Transverse colon (tissue), 4 donors: ENCODE measurements around the gene COL5A3. TPM values are rescaled to one million over a fixed set of nuclear protein-coding genes. Genes with fewer than 3 reads are reported as not detected.
"Not testable (repeated sequence)": the region's sequence is repeated elsewhere in the genome, so short reads cannot be mapped to it uniquely, and the experiment has no call there.

Source experiments
- DNase-seq: peaks from one replicate; pipeline ENCODE4 v3.0.0-alpha.2; 2019
- H3K27ac ChIP-seq, 4 donors: fragments of 200-600 bp; sonication (generic); 2 replicates each; pipeline ENCODE4 v1.5.1; 2016 to 2018; ENCODE audit warnings: inconsistent platforms in 4 of 4
- H3K27me3 ChIP-seq: fragments of 200-600 bp; sonication (generic); 2 replicates; pipeline ENCODE4 v1.5.1; 2017; ENCODE audit warnings: inconsistent platforms
- H3K36me3 ChIP-seq, 4 donors: fragments of 200-600 bp; sonication (generic); 2 replicates each; pipeline ENCODE4 v1.5.1; 2017 to 2019; ENCODE audit warnings: inconsistent platforms in 4 of 4
- H3K4me1 ChIP-seq, 4 donors: fragments of 200-600 bp; sonication (generic); 2 replicates each; pipeline ENCODE4 v1.5.1; 2017 to 2020; ENCODE audit warnings: inconsistent platforms in 4 of 4
- H3K4me3 ChIP-seq, 4 donors: fragments of 200-600 bp; sonication (generic); 1 replicate in 1 of 4; 2 replicates in 3 of 4; pipeline versions ENCODE4 v1.5.1 to v1.6.1; 2017 to 2019; ENCODE audit warnings: inconsistent platforms in 4 of 4
- H3K9me3 ChIP-seq, 2 donors: fragments of 200-600 bp; sonication (generic); 2 replicates each; pipeline ENCODE4 v1.5.1; 2017 to 2019; ENCODE audit warnings: inconsistent platforms in 2 of 2
- CTCF ChIP-seq, 5 experiments: fragments of 200-600 bp in 3 of 5; fragments of 450-650 bp in 2 of 5; sonication (generic) in 3 of 5; IDR thresholded peaks; 1 replicate in 2 of 5; 2 replicates in 3 of 5; pipeline ENCODE4 v1.5.1; 2016 to 2017; ENCODE audit warnings: antibody characterized with exemption in 5 of 5, inconsistent platforms in 3 of 5, mild to moderate bottlenecking in 2 of 5, moderate library complexity in 1 of 5
- EP300 ChIP-seq: sonication (generic); formaldehyde crosslinking; IDR thresholded peaks from one replicate; pipeline ENCODE4 v1.6.1; 2017; ENCODE audit warnings: antibody characterized with exemption, low read depth
- POLR2A ChIP-seq: fragments of 450-650 bp; IDR thresholded peaks from one replicate; pipeline ENCODE4 v1.6.1; 2016; ENCODE audit warnings: antibody characterized with exemption, mild to moderate bottlenecking, moderate library complexity
- POLR2AphosphoS5 ChIP-seq, 3 donors: sonication (generic); formaldehyde crosslinking; IDR thresholded peaks; one replicate each; pipeline ENCODE4 v1.6.1; 2016; ENCODE audit warnings: antibody characterized with exemption in 3 of 3
- WGBS, 2 donors: methylation state at CpG; one replicate each; pipeline ENCODE4 v1.1.5; 2018; ENCODE audit warnings: low coverage in 1 of 2; 5-methylcytosine and 5-hydroxymethylcytosine counted together
- in situ Hi-C, 4 donors: fragments of 200-750 bp; cut with MboI; loops; one replicate each; pipeline versions ENCODE4 v1.15.0 to v1.15.1; 2017; ENCODE audit warnings: low sequenced_read_pairs in 3 of 4, low pct_ligation_motif_present in 1 of 4, low pct_unique_long_range_greater_than_20kb in 1 of 4
- intact Hi-C: fragments of 100-400 bp; cut with DNase I; formaldehyde crosslinking; loops from one replicate; pipeline ENCODE4 v1.15.1; 2023; ENCODE audit warnings: low total_unique reads
- total RNA-seq, 4 donors: library from RNA; depleted of rRNA; stranded (reverse); fragments of >200 nt; gene quantifications; one replicate each; pipeline ENCODE4 v1.1.0, GENCODE V29; 2016

COL5A3 gene
- total RNA-seq, 4 donors from 2014 or later, result 2.5 to 17.7 (median 7.9) TPM

DNA sequence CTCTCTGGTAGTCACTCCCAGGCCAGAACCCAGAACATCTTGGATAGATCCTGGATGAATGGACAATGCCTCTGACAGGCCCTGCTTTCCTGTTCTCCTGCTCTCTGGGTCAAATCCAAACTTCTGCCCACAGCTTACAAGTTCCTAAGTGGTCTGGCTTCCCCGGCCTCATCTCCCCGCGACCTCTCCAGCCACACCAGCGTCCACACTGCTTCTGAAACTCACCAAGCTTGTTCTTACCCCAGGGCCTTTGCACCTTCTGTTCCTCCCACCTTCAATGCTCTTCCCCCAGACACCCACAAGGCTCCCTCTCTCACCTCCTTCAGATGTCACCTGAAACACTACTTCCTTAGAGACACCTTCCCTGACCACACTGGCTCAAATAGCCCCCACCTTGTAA, 77.5 kb downstream of the COL5A3 start:
- 72 to 92% methylated on average over 3 to 4 of the region's 4 CpGs for WGBS, 2 donors
- no peak overlapping the region for H3K27ac ChIP-seq
- H3K4me1 ChIP-seq, result peaks cover 3 to 24% (median 10%) of the 10 kb centered on the region in 4 donors
- DNase-seq, result no peak
- H3K27me3 ChIP-seq, result peaks cover 57% of the 10 kb centered on the region
- H3K36me3 ChIP-seq, result no peaks in the 10 kb centered on the region
- H3K4me3 ChIP-seq, result no peak overlapping the region
- intact Hi-C loops (no loop called here), in situ Hi-C loops (loop anchor here (5.0 to 25.0 kb wide), 3 partner anchors 92 to 454 kb away; partner anchors contain the start of gene TYK2 (in 3 of the 4))
- H3K9me3 ChIP-seq, result no peaks in the 10 kb centered on the region
- TF ChIP-seq POLR2A, result no peak
- TF ChIP-seq EP300, result no peak
- no peak for TF ChIP-seq CTCF (IDR thresholded peaks at IDR 0.05)
- no peak for TF ChIP-seq POLR2AphosphoS5 (IDR thresholded peaks at IDR 0.05)

DNA sequence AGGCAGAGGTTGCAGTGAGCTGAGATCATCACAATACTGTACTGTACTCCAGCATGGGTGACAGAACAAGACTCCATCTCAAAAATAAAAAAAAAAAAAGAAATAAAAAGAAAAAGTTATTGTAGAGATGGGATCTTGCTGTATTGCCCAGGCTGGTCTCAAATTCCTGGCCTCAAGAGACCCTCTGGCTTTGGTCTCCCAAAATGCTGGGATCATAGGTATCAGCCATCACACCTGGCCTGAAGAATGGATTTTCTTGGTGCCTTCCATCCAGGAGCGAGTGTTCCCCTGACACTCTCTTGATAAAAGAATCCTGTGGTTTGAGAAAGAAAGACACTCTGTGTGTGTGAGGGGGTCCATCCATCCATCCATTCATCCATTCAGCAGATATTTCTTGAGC, 78.7 kb downstream of the COL5A3 start:
- no peak for DNase-seq
- Histone ChIP-seq H3K4me3 (no peak overlapping the region), H3K27me3 (peaks cover 46% of the 10 kb centered on the region), H3K9me3 (no peaks in the 10 kb centered on the region), H3K27ac (no peak overlapping the region), H3K4me1 (peaks cover 3 to 18% (median 8%) of the 10 kb centered on the region in 4 donors), H3K36me3 (no peaks in the 10 kb centered on the region)
- WGBS, 2 donors, result 73 to 100% methylated on average over 1 of the region's 1 CpG
- in situ Hi-C loops, result loop anchor here (5.0 to 25.0 kb wide), 3 partner anchors 93 to 456 kb away; partner anchors contain the start of gene TYK2 (in 3 of the 4)
- no peak for TF ChIP-seq POLR2AphosphoS5 (IDR thresholded peaks at IDR 0.05)
- TF ChIP-seq POLR2A, result no peak
- no peak for TF ChIP-seq EP300
- no peak for TF ChIP-seq CTCF (IDR thresholded peaks at IDR 0.05)
- intact Hi-C loops, result no loop called here

GRCh38 chr19:9923440-9923839, 86.9 kb downstream of the COL5A3 start:
- WGBS, 2 donors, result 65 to 88% methylated on average over 1 to 4 of the region's 4 CpGs
- TF ChIP-seq POLR2A (no peak), CTCF (IDR thresholded peaks at IDR 0.05) (no peak), EP300 (no peak), POLR2AphosphoS5 (IDR thresholded peaks at IDR 0.05) (no peak)
- Histone ChIP-seq H3K27ac (no peak overlapping the region), H3K36me3 (no peaks in the 10 kb centered on the region), H3K9me3 (no peaks in the 10 kb centered on the region), H3K4me1 (no peaks in the 10 kb centered on the region), H3K4me3 (no peak overlapping the region), H3K27me3 (peaks cover 4% of the 10 kb centered on the region)
- no peak for DNase-seq
- in situ Hi-C loops (loop anchor here in 3 of 4 donors (5.0 to 10.0 kb wide), 2 partner anchors 104 to 321 kb away; no protein-coding TSS in a partner anchor), intact Hi-C loops (no loop called here)

DNA sequence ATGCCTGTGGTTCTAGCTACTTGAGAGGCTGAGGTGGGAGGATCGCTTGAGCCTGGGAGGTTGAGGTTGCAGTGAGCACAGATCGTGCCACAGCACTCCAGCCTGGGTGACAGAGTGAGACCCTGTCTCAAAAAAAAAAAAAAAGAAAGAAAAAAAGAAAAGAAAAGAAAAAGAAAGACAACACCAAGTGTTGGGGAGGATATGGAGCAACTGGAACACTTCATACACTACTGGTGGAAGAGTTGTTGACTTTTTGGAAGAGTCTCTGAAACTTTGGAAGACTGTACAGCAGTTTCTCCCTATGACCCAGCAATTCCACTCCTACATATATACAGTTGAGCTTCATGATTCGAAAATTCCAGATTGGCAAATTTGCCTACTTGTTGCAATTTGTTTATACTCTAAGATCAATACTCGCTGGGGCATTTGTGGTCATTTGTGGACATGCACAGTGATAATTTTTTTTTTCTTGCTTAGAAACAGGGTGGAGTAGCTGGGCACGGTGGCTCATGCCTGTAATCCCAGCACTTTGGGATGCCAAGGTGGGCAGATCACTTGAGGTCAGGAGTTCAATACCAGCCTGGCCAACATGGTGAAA, 87.4 kb downstream of the COL5A3 start:
- 79 to 92% methylated on average over 2 to 5 of the region's 5 CpGs for WGBS, 2 donors
- DNase-seq, H3K4me1 ChIP-seq, H3K27me3 ChIP-seq, H3K9me3 ChIP-seq, H3K4me3 ChIP-seq, intact Hi-C loops, H3K36me3 ChIP-seq, H3K27ac ChIP-seq: not testable (repeated sequence)
- in situ Hi-C loops, result loop anchor here in 3 of 4 donors (5.0 to 10.0 kb wide), 2 partner anchors 104 to 322 kb away; no protein-coding TSS in a partner anchor

DNA sequence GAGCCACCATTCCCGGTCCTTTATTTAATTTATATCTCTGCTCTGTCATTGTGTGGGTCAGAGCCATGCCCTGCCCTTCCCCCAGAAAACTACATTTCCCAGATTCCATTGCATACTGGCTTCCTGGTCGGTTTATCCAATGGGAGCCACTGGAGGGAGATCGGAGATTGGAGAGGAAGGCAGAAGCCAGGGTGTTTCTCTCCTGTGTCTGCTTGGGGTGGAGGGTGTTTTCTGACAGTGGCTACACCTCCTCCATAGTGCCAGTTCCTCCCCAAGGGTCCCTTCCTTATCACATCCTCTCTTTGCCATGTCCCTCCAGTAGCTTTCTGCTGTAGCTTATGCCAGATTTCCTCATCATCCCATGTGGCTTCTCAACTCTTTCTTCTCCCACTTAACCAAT, 93.0 kb downstream of the COL5A3 start:
- Histone ChIP-seq H3K4me1 (peaks cover 5 to 21% (median 16%) of the 10 kb centered on the region in 4 donors), H3K27ac (no peak overlapping the region), H3K9me3 (no peaks in the 10 kb centered on the region), H3K27me3 (peaks cover 48% of the 10 kb centered on the region), H3K36me3 (no peaks in the 10 kb centered on the region), H3K4me3 (no peak overlapping the region)
- WGBS, 2 donors, result 10% methylated on average over 3 of the region's 3 CpGs; no CpG with 5 or more reads in 1 of the 2 donors
- DNase-seq, result no peak
- intact Hi-C loops, result no loop called here
- in situ Hi-C loops, result no loop called here
- TF ChIP-seq POLR2AphosphoS5 (IDR thresholded peaks at IDR 0.05), result no peak
- TF ChIP-seq POLR2A, result no peak
- no peak for TF ChIP-seq CTCF (IDR thresholded peaks at IDR 0.05)
- no peak for TF ChIP-seq EP300
